Stimulated activated CD8-positive, alpha-beta memory T cell treated with anti-CD3 and anti-CD28 coated beads, Interleukin-12 subunit alpha, Interleukin-12 subunit beta, amount 100 ng/mL, for 4 hours (primary cell): ENCODE measurements around the gene TRMT10B.
"Not testable (repeated sequence)": the region's sequence is repeated elsewhere in the genome, so short reads cannot be mapped to it uniquely, and the experiment has no call there.

Experiments used
- DNase-seq: peaks from one replicate; pipeline ENCODE4 v3.0.0-alpha.2; 2020; ENCODE audit warnings: low read depth

TRMT10B gene

DNA sequence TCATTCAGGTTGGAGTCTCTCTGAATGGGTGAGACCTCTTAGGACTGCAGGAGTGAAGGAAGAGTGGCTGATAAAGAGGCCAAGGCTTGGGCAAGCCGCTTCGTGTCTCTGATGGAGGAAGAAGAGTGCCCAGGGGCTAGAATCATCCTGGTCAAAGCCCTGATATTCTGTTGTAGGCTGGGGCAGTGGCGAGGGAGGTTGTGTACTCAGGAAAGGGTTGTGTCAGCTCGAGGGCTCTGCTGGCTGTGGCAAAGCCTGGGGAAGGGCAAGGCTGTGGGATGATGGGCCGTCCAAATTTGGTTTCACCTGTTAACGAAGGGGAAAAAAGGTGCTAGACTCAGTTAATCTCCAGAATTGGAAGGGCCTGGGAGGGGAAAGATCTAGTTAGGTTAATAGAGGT, 2.4 kb upstream of the TRMT10B start:
- no peak for DNase-seq

DNA sequence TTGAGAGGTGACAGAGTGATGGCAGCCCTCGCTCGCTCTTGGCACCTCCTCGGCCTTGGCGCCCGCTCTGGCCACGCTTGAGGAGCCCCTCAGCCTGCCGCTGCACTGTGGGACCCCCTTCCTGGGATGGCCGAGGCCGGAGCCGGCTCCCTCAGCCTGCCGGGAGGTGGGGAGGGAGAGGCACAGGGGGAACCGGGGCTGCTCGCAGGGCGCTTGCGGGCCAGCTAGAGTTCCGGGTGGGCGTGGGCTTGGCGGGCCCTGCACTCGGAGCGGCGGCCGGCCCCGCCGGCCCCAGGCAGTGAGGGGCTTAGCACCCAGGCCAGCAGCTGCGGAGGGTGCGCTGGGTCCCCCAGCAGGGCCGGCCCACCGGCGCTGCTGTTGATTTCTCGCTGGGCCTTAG, 1.9 kb upstream of the TRMT10B start:
- not testable (repeated sequence) for DNase-seq

DNA sequence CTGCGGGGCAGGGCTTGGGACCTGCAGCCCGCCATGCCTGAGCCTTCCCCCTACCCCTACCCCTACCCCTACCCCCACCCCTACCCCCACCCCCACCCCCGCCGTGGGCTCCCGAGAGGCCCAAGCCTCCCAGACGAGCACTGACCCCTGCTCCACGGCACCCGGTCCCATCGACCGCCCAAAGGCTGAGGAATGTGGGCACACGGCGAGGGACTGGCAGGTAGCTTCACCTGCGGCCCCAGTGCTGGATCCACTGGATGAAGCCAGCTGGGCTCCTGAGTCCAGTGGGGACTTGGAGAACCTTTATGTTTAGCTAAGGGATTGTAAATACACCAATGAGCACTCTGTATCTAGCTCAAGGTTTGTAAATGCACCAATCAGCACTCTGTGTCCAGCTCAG, 1.5 kb upstream of the TRMT10B start:
- DNase-seq: not testable (repeated sequence)

DNA sequence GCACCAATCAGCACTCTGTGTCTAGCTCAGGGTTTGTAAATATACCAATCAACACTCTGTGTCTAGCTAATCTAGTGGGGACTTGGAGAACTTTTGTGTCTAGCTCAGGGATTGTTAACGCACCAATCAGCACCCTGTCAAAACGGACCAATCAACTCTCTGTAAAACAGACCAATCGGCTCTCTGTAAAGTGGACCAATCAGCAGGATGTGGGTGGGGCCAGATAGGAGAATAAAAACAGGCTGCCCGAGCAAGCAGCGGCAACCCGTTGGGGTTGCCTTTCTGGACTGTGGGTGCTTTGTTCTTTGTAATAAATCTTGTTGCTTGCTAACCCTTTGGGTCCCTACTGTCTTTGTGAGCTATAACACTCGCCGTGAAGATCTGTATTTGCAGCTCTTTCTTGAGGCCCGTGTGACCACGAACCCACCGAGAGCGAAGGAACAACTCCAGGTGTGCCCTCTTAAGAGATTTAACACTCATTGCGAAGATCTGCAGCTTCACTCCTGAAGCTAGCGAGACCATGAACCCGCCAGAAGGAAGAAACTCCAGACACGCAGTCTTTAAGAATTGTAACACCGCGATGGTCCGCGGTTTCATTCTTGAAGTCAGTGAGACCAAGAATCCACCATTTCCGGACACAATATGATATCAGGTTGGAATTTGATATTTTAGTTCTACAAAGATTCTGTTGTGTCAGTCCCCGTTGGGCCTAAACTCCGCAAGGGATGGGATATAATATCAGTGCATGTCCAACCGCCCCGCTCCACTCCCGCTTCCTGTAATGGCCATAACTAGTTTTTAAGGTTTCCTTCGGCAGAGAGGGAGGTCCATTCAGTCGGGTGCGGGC, 740 bp upstream of the TRMT10B start:
- DNase-seq: no peak

DNA sequence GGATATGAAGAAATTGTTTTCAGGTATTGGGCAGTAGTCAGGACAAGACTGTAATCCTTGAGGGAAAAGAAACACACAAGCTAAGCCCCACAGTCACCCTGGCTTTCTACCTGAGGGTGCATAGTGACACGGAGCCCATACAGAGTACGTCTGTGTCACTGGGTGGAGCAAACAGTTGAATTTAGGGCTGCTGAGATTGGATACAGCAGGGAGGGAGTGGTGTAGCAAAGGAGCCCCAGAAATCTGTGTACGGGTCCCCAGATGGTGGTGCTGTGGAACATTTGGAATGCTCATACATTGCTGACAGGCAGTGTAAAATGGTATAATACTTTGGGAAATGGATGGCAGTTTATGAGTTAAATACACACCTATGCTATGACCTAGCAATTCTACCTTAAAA, 5.1 kb downstream of the TRMT10B start:
- DNase-seq: no peak

DNA sequence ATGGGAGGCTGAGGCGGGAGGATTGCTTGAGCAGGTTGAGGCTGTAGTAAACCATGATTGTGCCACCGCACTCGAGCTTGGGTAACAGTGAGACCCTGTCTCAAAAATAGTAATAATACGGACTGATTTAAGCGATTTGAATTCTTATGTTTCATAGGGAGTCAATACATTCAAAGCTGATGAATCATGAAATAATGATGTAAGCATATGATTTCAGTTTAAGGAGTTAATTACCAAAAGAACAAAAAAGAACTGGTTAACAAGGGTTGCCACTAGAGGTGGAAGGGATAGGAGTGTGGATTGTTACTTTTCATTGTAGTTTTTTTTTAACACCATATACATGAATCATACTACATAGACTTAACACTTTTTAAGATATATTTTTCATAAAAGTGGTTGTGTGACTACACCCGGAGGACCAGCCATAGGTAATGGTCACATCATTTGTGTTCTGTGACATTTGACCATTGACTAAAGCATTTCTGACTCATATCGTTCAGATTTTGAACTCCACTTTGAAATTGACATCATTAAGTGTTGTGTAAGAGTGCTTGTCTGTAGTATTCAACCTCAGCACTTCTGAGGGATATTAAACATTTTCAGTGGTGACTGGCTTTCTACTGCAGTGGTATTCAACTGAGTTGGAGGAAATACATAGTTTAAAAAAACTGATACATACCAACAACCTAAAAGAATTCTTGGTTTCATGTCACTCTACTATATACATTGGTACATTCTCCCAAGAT, 7.0 kb downstream of the TRMT10B start:
- DNase-seq: no peak

DNA sequence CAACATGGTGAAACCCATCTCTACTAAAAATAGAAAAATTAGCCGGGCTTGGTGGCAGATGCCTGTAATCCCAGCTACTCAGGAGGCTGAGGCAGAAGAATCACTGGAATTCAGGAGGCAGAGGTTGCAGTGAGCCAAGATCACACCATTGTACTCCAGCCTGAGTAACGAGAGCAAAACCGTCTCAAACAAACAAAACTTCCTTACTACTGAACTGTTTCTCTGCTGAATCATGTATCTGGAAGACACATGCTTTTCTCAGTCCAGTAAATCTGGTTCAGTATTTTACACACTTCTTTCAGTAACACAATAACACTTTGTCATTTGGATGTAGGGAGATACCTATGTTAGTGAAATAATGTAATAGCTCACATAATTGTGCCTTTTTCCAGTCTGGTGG, 7.9 kb downstream of the TRMT10B start:
- no peak for DNase-seq

DNA sequence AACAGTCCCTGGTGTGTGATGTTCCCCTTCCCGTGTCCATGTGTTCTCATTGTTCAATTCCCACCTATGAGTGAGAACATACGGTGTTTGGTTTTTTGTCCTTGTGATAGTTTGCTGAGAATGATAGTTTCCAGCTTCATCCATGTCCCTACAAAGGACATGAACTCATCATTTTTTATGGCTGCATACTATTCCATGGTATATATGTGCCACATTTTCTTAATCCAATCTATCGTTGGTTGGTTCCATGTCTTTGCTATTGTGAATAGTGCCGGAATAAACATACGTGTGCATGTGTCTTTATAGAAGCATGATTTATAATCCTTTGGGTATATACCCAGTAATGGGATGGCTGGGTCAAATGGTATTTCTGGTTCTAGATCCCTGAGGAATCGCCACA, 11.7 kb downstream of the TRMT10B start:
- DNase-seq: not testable (repeated sequence)

DNA sequence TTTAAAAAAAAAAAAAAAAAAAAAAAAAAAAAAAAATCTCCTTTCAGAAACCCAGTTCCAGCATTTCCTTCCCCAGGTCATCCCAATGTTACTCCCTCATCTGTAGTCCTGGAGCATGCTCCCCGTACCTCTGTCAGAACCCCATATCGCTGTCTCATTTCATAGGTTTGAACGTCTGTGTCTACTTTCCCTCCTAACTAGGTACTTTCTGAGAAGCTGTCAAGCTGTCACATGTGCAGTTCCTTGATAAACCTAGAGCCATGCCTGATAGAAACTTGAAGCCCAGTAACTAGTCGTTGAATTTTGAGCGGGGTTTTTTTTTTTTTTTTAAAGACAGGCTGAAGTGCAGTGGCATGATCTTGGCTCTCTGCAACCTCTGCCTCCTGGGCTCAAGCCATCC, 15.7 kb downstream of the TRMT10B start:
- no peak for DNase-seq

DNA sequence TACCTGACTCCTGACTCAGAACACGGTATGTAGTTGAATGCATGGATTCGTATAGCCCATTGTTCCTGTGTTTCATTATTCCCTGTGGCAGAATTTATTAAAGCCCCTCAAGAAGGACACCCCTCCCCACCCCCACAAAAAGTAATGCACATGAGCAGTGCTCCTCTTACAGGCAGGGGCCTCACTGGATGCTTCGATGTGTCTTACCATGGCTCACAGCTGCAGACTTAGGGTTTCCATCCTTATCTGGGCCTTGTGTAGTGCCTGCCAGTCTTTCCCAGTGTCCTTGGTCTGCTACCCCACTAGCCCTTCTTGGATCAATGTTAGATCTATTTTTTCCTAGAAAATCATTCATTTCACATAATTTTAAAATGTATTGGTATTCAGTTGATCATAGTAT, 16.4 kb downstream of the TRMT10B start:
- no peak for DNase-seq

DNA sequence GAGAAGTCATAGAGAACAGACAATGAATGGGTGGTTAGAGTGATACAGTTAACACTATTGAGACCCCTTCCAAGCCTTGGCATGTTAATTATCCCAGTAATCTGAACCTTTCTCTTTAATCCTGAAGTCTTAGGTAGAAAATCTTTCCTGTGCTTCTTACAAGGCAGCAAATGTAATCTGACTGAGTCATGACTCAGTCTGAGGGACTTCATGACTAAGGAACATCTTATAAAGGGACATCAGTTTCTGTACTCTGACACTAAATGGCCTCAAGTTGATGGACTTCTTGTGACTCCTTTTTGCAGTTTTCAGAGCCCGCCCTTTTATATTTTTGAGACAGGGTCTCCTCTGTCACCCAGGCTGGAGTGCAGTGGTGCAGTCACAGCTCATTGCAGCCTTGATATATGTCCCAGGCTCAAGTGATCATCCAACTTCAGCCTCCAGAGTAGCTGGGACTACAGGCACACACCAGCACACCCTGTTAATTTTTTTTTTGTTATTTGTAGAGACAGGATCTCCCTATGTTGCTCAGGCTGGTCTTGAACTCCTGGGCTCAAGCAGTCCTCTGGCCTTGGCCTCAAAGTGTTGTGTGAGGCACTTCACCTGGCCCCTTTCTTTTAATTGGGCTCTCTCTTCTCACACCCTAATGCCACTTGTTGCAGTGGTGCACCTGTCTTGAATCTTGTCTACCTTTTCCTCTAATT, 21.8 kb downstream of the TRMT10B start:
- no peak for DNase-seq

DNA sequence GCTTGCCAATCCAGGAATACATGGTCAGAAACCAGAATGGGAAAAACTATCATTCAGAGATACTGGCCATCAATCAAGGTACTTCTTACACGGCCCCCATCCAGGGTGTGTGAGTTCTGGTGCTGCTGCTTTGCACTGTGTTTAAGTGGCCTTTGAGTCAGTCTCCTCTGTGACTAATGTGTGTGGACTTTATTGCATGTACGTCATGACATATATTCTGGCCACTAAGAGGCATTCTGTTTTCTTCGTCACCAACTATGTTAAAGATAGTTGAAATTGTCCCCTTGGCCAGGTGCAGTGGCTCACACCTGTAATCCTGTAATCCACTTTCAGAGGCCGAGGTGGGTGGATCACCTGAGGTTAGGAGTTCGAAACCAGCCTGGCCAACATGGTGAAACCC, 22.7 kb downstream of the TRMT10B start:
- no peak for DNase-seq

DNA sequence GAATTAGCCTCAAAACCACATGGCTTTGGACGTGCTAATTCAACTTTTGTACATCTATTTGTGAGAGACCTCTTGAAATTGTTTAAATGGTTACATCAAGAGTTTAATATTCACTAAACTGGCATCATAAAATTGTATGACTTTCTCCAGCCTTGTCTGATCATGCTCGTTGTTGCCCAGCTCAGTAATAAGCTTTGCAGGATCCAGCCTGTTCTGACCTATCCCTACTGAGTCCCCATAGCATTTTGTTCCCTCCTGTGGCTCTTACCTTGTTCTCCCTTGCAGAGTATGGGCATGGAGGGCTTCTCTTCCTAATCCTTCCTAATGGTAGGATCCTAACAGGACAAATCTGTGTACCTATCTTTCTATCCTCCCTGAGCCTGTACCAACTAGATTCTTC, 24.9 kb downstream of the TRMT10B start:
- no peak for DNase-seq

DNA sequence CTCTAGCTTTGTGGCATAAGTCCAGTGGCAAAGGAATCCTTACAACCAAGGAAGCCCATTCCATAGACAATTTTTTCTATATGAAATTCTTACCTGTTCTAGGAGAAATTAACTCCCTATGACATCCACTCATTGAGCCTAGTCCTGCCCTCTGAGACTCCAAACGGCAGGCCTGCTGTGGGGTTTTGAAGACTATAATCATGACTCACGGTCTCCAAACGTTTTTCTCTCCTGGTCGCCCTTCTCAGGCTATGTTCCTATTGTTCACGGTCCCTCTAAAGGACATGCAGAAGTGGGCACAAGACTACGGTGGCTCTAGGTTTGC, 30.6 kb downstream of the TRMT10B start:
- DNase-seq: no peak

DNA sequence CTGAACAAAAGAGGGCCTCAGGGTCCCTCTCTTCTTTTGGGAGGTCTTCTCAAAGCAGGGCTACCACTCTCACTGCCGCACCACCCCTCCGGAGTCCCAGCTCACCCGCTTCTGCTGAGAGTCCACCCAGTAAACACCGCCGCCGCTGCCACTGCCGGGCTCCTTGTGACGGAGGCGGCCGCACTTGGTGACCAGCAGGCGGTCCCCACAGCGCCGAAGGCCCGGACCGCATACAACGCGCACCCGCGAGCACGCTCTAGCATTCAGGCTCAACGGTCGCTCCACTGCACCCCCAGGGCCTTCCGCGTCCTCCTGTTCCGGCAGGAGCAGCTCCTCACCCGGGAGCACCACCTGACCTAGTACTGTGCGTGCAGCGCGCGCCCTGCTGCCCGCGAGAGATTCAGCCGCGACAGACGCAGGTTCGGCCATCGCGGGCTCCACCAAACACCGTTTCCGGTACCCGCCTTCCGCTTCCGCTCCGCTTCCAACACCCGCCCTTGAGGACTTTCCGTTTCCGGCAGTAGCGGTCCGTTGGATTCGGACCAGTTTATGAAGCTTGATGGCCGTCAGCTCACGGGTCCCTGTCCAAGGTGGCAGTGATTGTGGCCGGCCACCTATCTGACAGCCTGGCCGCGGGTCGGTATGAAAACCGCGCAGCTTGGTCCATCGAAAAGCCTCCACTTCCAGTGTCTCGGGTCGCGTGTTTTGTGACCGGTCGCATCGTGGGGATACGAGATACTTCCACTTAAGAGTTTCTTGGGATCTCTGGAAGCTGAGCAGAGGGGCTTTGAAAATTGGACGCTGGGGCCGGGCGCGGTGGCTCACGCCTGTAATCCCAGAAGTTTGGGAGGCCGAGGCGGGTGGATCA, 31.2 kb downstream of the TRMT10B start, which contains the start of gene EXOSC3:
Gene EXOSC3 (minus strand): TSS at position 449 of the 868 bp plus-strand sequence. CDS start 20 bp downstream, at position 429.
- peak; percentile 76 for DNase-seq

DNA sequence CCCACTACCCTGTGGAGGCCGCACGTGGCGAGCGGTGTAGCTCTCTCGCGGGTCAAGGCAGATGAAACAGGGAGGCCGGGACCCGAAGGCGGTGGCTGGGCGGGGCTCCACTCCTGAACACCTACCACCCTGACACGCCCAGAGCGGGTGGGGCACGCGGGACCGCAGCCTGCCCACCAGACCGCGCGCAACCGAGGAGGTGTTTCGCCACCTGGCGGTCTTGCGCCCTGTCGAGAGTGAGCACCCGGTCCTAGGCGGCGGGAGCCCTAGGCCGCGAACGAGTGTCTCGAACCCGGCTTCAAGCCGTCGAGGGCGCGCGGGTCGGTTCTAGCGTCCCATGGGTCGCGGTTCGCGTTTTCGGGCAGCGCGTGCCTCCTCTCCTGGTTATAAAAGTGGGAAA, 33.5 kb downstream of the TRMT10B start:
- DNase-seq: no peak

DNA sequence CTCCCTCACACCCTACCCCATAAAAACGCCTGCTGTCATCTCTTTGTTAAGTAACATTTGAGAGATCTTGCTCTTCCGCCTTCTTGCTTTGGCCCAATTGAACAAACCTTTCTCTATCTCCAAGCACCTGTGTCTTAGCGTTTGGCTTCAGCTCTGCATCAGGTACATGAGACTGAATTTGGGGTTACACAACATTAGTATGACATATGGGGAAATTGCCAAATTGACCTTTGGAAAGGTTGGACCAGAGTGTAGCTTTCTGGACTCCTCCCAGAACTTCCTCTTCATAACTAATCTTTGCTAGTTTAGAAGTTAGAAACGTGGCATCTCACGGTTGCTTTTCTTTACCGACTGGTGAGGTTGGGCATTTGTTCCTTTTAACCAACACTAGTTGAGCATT, 34.7 kb downstream of the TRMT10B start:
- DNase-seq: no peak

DNA sequence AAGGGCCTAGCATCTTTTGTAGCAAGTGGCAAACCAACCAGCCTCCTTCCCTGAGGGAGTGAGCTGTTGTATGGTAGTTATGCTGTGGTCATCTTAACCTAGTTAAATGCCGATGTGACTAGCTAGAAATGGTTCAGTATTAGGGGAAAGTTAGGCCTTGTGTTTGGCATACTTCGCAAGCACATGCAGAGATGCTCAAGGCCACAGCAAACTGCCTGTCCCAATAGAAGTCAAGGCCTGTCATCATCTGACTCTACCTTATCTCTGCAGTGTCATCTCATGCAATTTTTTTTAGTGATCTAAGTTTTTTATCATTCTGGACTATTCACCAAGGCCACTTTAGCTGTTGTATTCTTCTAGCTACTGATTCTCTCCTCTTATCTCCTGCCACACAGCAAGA, 36.5 kb downstream of the TRMT10B start:
- DNase-seq: no peak

DNA sequence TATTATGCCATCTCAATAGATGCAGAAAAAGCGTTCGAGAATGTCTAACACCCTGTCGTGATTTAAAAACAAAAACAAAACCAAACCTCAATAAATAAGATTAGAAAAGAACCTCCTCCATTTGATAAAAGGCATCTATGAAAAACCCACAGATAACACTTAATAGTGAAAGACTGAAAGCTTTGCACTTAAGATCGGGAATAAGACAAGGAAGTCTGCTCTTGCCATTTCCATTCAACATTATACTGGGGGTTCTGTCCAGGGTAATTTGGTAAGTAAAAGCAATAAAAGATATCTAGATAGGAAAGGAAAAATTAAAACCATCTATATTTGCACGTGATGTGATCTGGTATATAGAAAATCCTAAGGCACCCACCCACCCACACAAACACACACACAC, 38.5 kb downstream of the TRMT10B start:
- no peak for DNase-seq

DNA sequence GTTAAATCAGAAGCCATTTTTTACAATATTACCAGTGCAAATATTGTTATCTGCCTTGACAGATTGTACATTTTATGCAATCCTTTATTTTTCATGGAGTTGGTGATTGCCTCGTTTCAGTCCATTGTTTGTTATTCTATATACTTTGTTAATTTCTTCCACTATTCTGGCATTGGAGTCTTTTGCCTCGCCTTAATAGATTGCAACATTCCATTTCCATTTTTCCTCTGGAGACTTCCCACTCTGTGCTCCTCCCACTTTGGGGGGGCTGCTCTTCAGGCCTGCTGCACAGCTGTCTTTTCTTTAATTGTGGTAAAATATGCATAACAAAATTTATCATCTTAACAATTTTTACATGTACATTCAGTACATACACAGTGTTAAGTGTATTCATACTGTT, 42.6 kb downstream of the TRMT10B start:
- no peak for DNase-seq

DNA sequence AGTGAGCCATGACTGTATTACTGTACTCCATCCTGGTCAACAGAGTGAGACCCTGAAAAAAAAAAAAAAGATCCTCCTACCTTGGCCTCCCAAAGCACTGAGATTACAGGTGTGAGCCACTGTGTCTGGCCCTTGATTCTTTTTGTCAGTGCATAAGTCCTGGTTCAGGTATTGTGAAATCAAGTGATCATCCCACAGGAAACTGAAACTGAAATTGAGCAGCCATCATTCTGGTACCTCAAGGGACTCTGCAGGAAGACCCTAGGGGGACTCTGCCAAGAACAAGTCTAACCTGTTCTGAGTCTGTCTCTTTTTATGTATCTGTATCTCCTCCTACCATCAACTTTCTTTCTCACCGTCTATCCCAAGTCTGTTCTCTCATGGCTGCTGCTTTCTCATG, 45.1 kb downstream of the TRMT10B start:
- DNase-seq: no peak
